ENCODE data around the gene KANTR. TPM values are rescaled to one million over a fixed set of nuclear protein-coding genes. Genes with fewer than 3 reads are reported as not detected.

The KANTR gene
- total and polyA plus RNA-seq, 2 experiments from 2014 or later: 6.4 to 15.5 TPM

DNA sequence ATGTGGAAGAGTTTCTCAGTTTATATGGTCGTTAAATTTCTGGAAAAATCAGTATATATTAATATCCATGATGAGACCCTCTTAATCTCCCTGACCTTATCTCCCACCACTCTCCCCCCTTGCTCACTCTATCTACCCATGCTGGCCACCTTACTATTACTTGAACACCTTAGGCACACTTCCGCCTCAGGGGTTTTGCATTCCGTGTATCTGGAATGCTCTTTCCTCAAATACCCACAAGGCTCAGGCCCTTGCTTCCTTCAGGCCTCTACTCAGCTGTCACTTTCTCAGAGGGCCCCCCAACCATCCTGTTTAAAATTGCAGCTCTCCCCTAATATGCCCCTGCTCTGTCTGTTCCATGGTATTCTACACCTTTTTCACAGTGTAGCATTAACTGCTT lies 1.9 kb downstream of the KANTR start (continued):
- TF ChIP-seq, protein P1, sequence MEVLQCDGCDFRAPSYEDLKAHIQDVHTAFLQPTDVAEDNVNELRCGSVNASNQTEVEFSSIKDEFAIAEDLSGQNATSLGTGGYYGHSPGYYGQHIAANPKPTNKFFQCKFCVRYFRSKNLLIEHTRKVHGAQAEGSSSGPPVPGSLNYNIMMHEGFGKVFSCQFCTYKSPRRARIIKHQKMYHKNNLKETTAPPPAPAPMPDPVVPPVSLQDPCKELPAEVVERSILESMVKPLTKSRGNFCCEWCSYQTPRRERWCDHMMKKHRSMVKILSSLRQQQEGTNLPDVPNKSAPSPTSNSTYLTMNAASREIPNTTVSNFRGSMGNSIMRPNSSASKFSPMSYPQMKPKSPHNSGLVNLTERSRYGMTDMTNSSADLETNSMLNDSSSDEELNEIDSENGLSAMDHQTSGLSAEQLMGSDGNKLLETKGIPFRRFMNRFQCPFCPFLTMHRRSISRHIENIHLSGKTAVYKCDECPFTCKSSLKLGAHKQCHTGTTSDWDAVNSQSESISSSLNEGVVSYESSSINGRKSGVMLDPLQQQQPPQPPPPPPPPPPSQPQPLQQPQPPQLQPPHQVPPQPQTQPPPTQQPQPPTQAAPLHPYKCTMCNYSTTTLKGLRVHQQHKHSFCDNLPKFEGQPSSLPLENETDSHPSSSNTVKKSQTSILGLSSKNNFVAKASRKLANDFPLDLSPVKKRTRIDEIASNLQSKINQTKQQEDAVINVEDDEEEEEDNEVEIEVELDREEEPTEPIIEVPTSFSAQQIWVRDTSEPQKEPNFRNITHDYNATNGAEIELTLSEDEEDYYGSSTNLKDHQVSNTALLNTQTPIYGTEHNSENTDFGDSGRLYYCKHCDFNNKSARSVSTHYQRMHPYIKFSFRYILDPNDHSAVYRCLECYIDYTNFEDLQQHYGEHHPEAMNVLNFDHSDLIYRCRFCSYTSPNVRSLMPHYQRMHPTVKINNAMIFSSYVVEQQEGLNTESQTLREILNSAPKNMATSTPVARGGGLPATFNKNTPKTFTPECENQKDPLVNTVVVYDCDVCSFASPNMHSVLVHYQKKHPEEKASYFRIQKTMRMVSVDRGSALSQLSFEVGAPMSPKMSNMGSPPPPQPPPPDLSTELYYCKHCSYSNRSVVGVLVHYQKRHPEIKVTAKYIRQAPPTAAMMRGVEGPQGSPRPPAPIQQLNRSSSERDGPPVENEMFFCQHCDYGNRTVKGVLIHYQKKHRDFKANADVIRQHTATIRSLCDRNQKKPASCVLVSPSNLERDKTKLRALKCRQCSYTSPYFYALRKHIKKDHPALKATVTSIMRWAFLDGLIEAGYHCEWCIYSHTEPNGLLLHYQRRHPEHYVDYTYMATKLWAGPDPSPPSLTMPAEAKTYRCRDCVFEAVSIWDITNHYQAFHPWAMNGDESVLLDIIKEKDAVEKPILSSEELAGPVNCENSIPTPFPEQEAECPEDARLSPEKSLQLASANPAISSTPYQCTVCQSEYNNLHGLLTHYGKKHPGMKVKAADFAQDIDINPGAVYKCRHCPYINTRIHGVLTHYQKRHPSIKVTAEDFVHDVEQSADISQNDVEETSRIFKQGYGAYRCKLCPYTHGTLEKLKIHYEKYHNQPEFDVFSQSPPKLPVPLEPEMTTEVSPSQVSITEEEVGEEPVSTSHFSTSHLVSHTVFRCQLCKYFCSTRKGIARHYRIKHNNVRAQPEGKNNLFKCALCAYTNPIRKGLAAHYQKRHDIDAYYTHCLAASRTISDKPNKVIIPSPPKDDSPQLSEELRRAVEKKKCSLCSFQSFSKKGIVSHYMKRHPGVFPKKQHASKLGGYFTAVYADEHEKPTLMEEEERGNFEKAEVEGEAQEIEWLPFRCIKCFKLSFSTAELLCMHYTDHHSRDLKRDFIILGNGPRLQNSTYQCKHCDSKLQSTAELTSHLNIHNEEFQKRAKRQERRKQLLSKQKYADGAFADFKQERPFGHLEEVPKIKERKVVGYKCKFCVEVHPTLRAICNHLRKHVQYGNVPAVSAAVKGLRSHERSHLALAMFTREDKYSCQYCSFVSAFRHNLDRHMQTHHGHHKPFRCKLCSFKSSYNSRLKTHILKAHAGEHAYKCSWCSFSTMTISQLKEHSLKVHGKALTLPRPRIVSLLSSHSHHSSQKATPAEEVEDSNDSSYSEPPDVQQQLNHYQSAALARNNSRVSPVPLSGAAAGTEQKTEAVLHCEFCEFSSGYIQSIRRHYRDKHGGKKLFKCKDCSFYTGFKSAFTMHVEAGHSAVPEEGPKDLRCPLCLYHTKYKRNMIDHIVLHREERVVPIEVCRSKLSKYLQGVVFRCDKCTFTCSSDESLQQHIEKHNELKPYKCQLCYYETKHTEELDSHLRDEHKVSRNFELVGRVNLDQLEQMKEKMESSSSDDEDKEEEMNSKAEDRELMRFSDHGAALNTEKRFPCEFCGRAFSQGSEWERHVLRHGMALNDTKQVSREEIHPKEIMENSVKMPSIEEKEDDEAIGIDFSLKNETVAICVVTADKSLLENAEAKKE (CRISPR knock-in tag; IDR thresholded peaks at IDR 0.05): no peak
- no peak for TF ChIP-seq JUNB (IDR thresholded peaks at IDR 0.05; ENCODE audit: unreplicated experiment)
- no peak for TF ChIP-seq ZNF331 (CRISPR knock-in tag; IDR thresholded peaks at IDR 0.05; ENCODE audit: low read depth)
- no peak for TF ChIP-seq NANOG (IDR thresholded peaks at IDR 0.05; ENCODE audit: borderline replicate concordance)

DNA sequence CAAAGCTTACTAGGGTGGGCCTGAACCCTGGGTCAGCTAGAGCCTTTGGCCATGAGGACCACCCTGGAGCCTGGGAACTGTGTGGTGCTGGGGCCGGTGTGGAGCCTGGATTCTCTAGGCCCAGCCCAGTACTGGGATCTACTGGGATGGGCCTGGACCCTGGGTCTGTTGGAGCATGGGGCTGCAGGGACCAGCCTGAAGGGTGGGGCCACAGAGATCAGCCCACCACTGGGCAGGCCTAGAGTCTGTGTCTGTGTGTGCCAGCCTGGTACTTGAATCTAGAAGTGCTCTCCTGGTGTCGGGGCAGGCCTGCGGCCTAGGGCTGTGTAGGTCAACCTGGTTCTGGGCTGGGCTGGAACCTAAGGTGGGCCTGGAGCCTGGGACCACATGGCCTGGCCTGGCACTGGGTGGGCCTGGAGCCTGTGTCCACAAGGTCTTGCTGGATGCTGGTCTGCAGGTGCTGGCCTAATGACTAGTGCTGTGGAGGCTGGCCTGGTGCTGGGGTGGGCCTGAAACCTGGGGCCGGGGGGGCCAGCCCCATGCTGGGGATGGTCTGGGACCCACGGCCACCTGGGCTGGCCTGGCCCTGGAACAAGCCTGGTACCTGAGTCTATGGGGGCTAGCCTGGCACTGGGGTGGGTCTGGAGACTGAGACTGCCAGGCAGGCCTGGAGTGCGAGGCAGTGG lies 21.1 kb downstream of the KANTR start:
- no peak for DNase-seq (ENCODE audit: low spot score)
- Mint-ChIP-seq H3K4me1 (peaks cover 4% of the 10 kb centered on the region; the same call in 2 of the 3 replicates), H3K27ac (no peak overlapping the region), H3K4me3 (no peak overlapping the region), H3K36me3 (ENCODE audit: low read depth) (peaks cover 2% of the 10 kb centered on the region; the same call in 2 of the 3 replicates), H3K27me3 (ENCODE audit: insufficient read depth, low read depth, poor library complexity) (peaks cover 4% of the 10 kb centered on the region), H3K9me3 (no peaks in the 10 kb centered on the region)
- H3K4me1 ChIP-seq (ENCODE audit: insufficient read depth): no peaks in the 10 kb centered on the region
- H2AFZ ChIP-seq: no peak overlapping the region
- no peaks in the 10 kb centered on the region for H3F3A ChIP-seq (replicated peaks; ENCODE audit: low read depth)
- no peaks in the 10 kb centered on the region; the same call in 1 of the 2 replicates for H4K20me1 ChIP-seq (replicated peaks; ENCODE audit: insufficient read depth)
- H3K9me2 ChIP-seq (ENCODE audit: insufficient read depth): no peaks in the 10 kb centered on the region
- no peaks in the 10 kb centered on the region for H3K27me3 ChIP-seq (ENCODE audit: insufficient read depth)
- no peaks in the 10 kb centered on the region for H3K36me3 ChIP-seq (ENCODE audit: insufficient read depth)
- no peak overlapping the region for H3K27ac ChIP-seq (ENCODE audit: low read depth)
- no peak overlapping the region for H3K4me3 ChIP-seq
- no peak overlapping the region for H3K4me2 ChIP-seq
- H3K79me2 ChIP-seq (replicated peaks; ENCODE audit: insufficient read depth): no peaks in the 10 kb centered on the region
- ATAC-seq: no peak
- TF ChIP-seq, protein P1 (CRISPR knock-in tag; IDR thresholded peaks at IDR 0.05): no peak
- TF ChIP-seq STAT1 (IDR thresholded peaks at IDR 0.05; ENCODE audit: unreplicated experiment): no peak
- TF ChIP-seq CREB1 (CRISPR knock-in tag; IDR thresholded peaks at IDR 0.05; ENCODE audit: low read depth): no peak
- TF ChIP-seq, protein P2, sequence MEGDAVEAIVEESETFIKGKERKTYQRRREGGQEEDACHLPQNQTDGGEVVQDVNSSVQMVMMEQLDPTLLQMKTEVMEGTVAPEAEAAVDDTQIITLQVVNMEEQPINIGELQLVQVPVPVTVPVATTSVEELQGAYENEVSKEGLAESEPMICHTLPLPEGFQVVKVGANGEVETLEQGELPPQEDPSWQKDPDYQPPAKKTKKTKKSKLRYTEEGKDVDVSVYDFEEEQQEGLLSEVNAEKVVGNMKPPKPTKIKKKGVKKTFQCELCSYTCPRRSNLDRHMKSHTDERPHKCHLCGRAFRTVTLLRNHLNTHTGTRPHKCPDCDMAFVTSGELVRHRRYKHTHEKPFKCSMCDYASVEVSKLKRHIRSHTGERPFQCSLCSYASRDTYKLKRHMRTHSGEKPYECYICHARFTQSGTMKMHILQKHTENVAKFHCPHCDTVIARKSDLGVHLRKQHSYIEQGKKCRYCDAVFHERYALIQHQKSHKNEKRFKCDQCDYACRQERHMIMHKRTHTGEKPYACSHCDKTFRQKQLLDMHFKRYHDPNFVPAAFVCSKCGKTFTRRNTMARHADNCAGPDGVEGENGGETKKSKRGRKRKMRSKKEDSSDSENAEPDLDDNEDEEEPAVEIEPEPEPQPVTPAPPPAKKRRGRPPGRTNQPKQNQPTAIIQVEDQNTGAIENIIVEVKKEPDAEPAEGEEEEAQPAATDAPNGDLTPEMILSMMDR (conservative IDR thresholded peaks at IDR 0.05; ENCODE audit: low read depth in 2 of 2): no peak
